ENCODE results near the gene BORCS6.

Gene BORCS6

GRCh38 chr17:8154608-8155155 lies 35.3 kb downstream of the BORCS6 start:
- no peak for DNase-seq (ENCODE audit: low read depth)

- DNase-seq (ENCODE audit: low read depth) = peak; percentile 96
These were observed 35.9 kb downstream of the BORCS6 start for GRCh38 chr17:8153957-8154607.

GRCh38 chr17:8153525-8153956 lies 36.4 kb downstream of the BORCS6 start:
- peak; percentile 98 for DNase-seq (ENCODE audit: low read depth)

GRCh38 chr17:8153031-8153451 lies 36.9 kb downstream of the BORCS6 start:
- no peak for DNase-seq (ENCODE audit: low read depth)

GRCh38 chr17:8152112-8152775 lies 37.7 kb downstream of the BORCS6 start, which contains the start of gene PER1:
PER1 (minus strand) TSS chr17:8152404; CDS start chr17:8150706, 1,698 bp downstream.
- peak; percentile 93 for DNase-seq (ENCODE audit: low read depth)

GRCh38 chr17:8151641-8152111 lies 38.3 kb downstream of the BORCS6 start:
- DNase-seq (ENCODE audit: low read depth) = peak; percentile 73

GRCh38 chr17:8151120-8151640 lies 38.8 kb downstream of the BORCS6 start:
- DNase-seq (ENCODE audit: low read depth) = peak; percentile 86

GRCh38 chr17:8150194-8151119 lies 39.5 kb downstream of the BORCS6 start:
- no peak for DNase-seq (ENCODE audit: low read depth)

- DNase-seq (ENCODE audit: low read depth) = no peak
These were observed 40.4 kb downstream of the BORCS6 start for GRCh38 chr17:8149419-8150193.

- DNase-seq (ENCODE audit: low read depth) = no peak
These were observed 41.4 kb downstream of the BORCS6 start for GRCh38 chr17:8148560-8148959.

GRCh38 chr17:8147805-8148404 lies 42.1 kb downstream of the BORCS6 start:
- no peak for DNase-seq (ENCODE audit: low read depth)

- no peak for DNase-seq (ENCODE audit: low read depth)
These were observed 42.7 kb downstream of the BORCS6 start for GRCh38 chr17:8147141-8147804.

- no peak for DNase-seq (ENCODE audit: low read depth)
These were observed 43.4 kb downstream of the BORCS6 start for GRCh38 chr17:8146381-8147140.

- DNase-seq (ENCODE audit: low read depth) = no peak
These were observed 44.2 kb downstream of the BORCS6 start for GRCh38 chr17:8145811-8146210.

GRCh38 chr17:8144401-8145231 lies 45.4 kb downstream of the BORCS6 start:
- no peak for DNase-seq (ENCODE audit: low read depth)

GRCh38 chr17:8143581-8144400 lies 46.2 kb downstream of the BORCS6 start:
- DNase-seq (ENCODE audit: low read depth) = no peak

- no peak for DNase-seq (ENCODE audit: low read depth)
These were observed 46.9 kb downstream of the BORCS6 start for GRCh38 chr17:8142887-8143580.

Data from stromal cell of bone marrow (primary cell).